Activated T-cell treated with anti-CD3 and anti-CD28 coated beads, Interleukin-2, amount 50 U/mL, for 72 hours (primary cell): Measurements from ENCODE around the gene TESK1. TPM values are rescaled to one million over a fixed set of nuclear protein-coding genes. Genes with fewer than 3 reads are reported as not detected.
A peak's percentile ranks its signal among the peaks of the same experiment; 100 is the strongest.
"Not testable (repeated sequence)": the region's sequence is repeated elsewhere in the genome, so short reads cannot be mapped to it uniquely, and the experiment has no call there.

ENCODE experiments used
- ATAC-seq, 2 donors: fragments of 150-1000 bp; cut with Tn5 transposase; replicated peaks in 1 of 2; 2 replicates each; pipeline ENCODE4 v1.10.0; 2021; ENCODE audit warnings: moderate library complexity in 2 of 2, mild to moderate bottlenecking in 1 of 2
- DNase-seq, 2 donors: peaks; one replicate each; pipeline ENCODE4 v3.0.0; 2021 to 2022; ENCODE audit warnings: mixed read lengths in 1 of 2
- H3K27ac Mint-ChIP-seq: one replicate; pipeline ENCODE4 v1.8.0; 2022; ENCODE audit warnings: mild to moderate bottlenecking, moderate library complexity, mixed read lengths
- H3K27me3 Mint-ChIP-seq: one replicate; pipeline ENCODE4 v1.8.0; 2022; ENCODE audit warnings: low read depth, mixed read lengths
- H3K36me3 Mint-ChIP-seq, 2 donors: one replicate each; pipeline ENCODE4 v1.8.0; 2022; ENCODE audit warnings: mixed read lengths in 2 of 2, mild to moderate bottlenecking in 1 of 2; ENCODE audit not compliant: insufficient read depth in 2 of 2
- H3K4me1 Mint-ChIP-seq: one replicate; pipeline ENCODE4 v1.8.0; 2022; ENCODE audit warnings: low read depth, mixed read lengths
- H3K4me3 Mint-ChIP-seq, 2 donors: one replicate each; pipeline ENCODE4 v1.8.0; 2022; ENCODE audit warnings: mild to moderate bottlenecking in 2 of 2, mixed read lengths in 2 of 2, moderate library complexity in 2 of 2
- H3K9me3 Mint-ChIP-seq, 2 donors: one replicate each; pipeline ENCODE4 v1.8.0; 2022; ENCODE audit warnings: mixed read lengths in 2 of 2
- total RNA-seq, 2 donors: library from RNA; stranded (reverse); gene quantifications; one replicate each; pipeline ENCODE4 v1.2.3, GENCODE V29; 2022

Gene TESK1
- total RNA-seq, 2 donors from 2014 or later, result 39.9 to 45.5 TPM

GRCh38 chr9:35566417-35566816 is 38.6 kb upstream of the TESK1 start:
- H3K9me3 Mint-ChIP-seq, result peaks cover 0 to 4% of the 10 kb centered on the region in 2 donors
- no peaks in the 10 kb centered on the region for H3K27me3 Mint-ChIP-seq
- no peak for ATAC-seq
- H3K4me1 Mint-ChIP-seq, result peaks cover 44% of the 10 kb centered on the region
- peaks cover 7 to 9% of the 10 kb centered on the region in 2 donors for H3K36me3 Mint-ChIP-seq
- no peak overlapping the region for H3K27ac Mint-ChIP-seq
- peak overlapping the region; percentile 10 to 23 for H3K4me3 Mint-ChIP-seq
- no peak for DNase-seq

- DNase-seq, result no peak
- Mint-ChIP-seq H3K9me3 (peaks cover 0 to 4% of the 10 kb centered on the region in 2 donors), H3K4me1 (peaks cover 57% of the 10 kb centered on the region), H3K36me3 (peaks cover 9 to 10% of the 10 kb centered on the region in 2 donors), H3K4me3 (no peak overlapping the region), H3K27me3 (no peaks in the 10 kb centered on the region), H3K27ac (no peak overlapping the region)
- ATAC-seq, result no peak
Measured at GRCh38 chr9:35568196-35568595, 36.9 kb upstream of the TESK1 start.

DNA sequence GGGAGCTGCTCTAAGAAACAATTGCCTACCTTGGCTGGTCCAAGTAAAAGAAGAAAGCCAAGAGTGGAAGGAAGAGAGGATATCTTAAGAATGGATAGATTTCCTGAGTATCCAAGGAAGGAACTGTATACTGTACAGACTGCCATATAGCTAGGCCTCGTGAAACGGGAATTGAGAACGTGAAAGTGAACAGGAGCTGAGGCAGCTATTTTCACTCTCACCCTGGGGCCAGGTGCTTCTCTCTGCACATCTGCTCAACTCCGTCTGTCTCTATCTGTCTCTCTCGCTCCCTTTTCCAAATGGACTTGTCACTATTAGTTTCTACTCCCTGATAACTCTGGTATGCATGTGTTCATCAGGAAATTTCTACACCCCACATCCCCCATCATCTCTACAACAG is 35.9 kb upstream of the TESK1 start:
- peak overlapping the region; percentile 23 for H3K27ac Mint-ChIP-seq
- H3K4me3 Mint-ChIP-seq, result peak overlapping the region in 1 of 2 donors; percentile 13
- no peak for ATAC-seq
- H3K36me3 Mint-ChIP-seq, result peaks cover 9 to 10% of the 10 kb centered on the region in 2 donors
- no peaks in the 10 kb centered on the region for H3K27me3 Mint-ChIP-seq
- DNase-seq, result no peak
- peaks cover 51% of the 10 kb centered on the region for H3K4me1 Mint-ChIP-seq
- peaks cover 0 to 4% of the 10 kb centered on the region in 2 donors for H3K9me3 Mint-ChIP-seq

GRCh38 chr9:35570709-35571504 is 34.2 kb upstream of the TESK1 start:
- Mint-ChIP-seq H3K4me3 (peak overlapping the region; percentile 45 to 77), H3K27ac (peak overlapping the region; percentile 97), H3K4me1 (peaks cover 49% of the 10 kb centered on the region), H3K9me3 (peaks cover 0 to 4% of the 10 kb centered on the region in 2 donors), H3K27me3 (no peaks in the 10 kb centered on the region), H3K36me3 (peaks cover 8 to 9% of the 10 kb centered on the region in 2 donors)
- DNase-seq (peak; percentile 71 to 75), ATAC-seq (peak; percentile 94 to 96)

DNA sequence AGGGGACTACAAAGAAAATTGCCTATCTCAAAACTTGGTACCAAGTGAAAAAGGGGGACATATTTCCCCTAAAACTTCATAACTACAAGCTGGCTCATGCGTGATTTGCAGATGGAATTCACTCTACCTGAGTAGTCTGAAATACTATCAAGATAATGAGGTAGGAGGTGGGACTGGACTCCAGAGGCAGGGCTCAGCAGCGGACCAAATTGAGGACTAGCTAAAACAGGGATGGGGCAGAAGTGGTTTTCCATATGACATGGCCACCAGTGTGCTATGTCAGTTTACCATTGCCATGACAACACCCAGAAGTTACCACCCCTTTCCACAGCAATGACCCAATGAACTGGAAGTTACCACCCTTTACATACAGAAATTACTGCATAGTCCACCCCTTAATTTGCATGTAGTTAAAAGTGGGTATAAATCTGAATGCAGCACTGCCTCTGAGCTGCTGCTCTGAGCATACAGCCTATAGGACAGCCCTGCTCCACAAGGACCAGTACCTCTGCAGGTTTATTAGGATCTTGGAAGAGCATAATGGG is 30.4 kb upstream of the TESK1 start:
- Mint-ChIP-seq H3K36me3 (peaks cover 18 to 28% of the 10 kb centered on the region in 2 donors), H3K4me1 (peaks cover 56% of the 10 kb centered on the region), H3K27ac (no peak overlapping the region), H3K9me3 (peaks cover 11 to 16% of the 10 kb centered on the region in 2 donors), H3K4me3 (no peak overlapping the region), H3K27me3 (no peaks in the 10 kb centered on the region)
- DNase-seq (no peak), ATAC-seq (no peak)

- DNase-seq (no peak), ATAC-seq (no peak)
- H3K27me3 Mint-ChIP-seq, result no peaks in the 10 kb centered on the region
- H3K27ac Mint-ChIP-seq, result no peak overlapping the region
- peaks cover 24 to 37% of the 10 kb centered on the region in 2 donors for H3K36me3 Mint-ChIP-seq
- no peak overlapping the region for H3K4me3 Mint-ChIP-seq
- H3K4me1 Mint-ChIP-seq, result peaks cover 50% of the 10 kb centered on the region
- peaks cover 14 to 17% of the 10 kb centered on the region in 2 donors for H3K9me3 Mint-ChIP-seq
Measured at GRCh38 chr9:35575478-35575877, 29.6 kb upstream of the TESK1 start.

- H3K27me3 Mint-ChIP-seq, result no peaks in the 10 kb centered on the region
- H3K4me3 Mint-ChIP-seq, result no peak overlapping the region
- ATAC-seq, result no peak
- no peak for DNase-seq
- H3K4me1 Mint-ChIP-seq, result peaks cover 42% of the 10 kb centered on the region
- peaks cover 18 to 21% of the 10 kb centered on the region in 2 donors for H3K9me3 Mint-ChIP-seq
- peaks cover 36 to 53% of the 10 kb centered on the region in 2 donors for H3K36me3 Mint-ChIP-seq
- no peak overlapping the region for H3K27ac Mint-ChIP-seq
Measured at GRCh38 chr9:35577486-35577885, 27.6 kb upstream of the TESK1 start.

DNA sequence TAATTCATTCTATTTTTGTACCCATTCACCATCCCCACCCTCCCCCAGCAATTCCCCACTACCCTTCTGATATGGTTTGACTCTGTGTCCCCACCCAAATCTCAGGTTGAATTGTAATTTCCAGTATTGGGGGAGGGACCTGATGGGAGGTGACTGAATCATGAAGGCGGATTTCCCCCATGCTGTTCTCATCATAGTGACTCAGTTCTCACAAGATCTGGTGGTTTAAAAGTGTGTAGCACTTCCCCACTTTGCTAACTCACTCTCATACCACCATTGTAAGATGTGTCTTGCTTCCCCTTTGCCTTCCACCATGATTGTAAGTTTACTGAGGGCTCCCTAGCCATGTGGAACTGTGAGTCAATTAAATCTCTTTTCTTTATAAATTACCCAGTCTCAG is 25.9 kb upstream of the TESK1 start:
- no peaks in the 10 kb centered on the region for H3K27me3 Mint-ChIP-seq
- DNase-seq (peak; percentile 59 to 62), ATAC-seq (peak; percentile 96)
- H3K4me1 Mint-ChIP-seq, result peaks cover 39% of the 10 kb centered on the region
- peak overlapping the region; percentile 50 to 51 for H3K4me3 Mint-ChIP-seq
- peaks cover 36 to 53% of the 10 kb centered on the region in 2 donors for H3K36me3 Mint-ChIP-seq
- H3K9me3 Mint-ChIP-seq, result peaks cover 18 to 22% of the 10 kb centered on the region in 2 donors
- peak overlapping the region; percentile 77 for H3K27ac Mint-ChIP-seq

GRCh38 chr9:35579659-35580227 is 25.3 kb upstream of the TESK1 start:
- not testable (repeated sequence) for DNase-seq, ATAC-seq, H3K27me3 Mint-ChIP-seq
- Mint-ChIP-seq H3K4me1 (peaks cover 39% of the 10 kb centered on the region), H3K4me3 (peak overlapping the region; percentile 50 to 51), H3K36me3 (peaks cover 36 to 53% of the 10 kb centered on the region in 2 donors), H3K27ac (peak overlapping the region; percentile 77), H3K9me3 (peaks cover 18 to 22% of the 10 kb centered on the region in 2 donors)

GRCh38 chr9:35583521-35583920 is 21.5 kb upstream of the TESK1 start:
- Mint-ChIP-seq H3K4me1 (peaks cover 24% of the 10 kb centered on the region), H3K9me3 (peaks cover 18 to 23% of the 10 kb centered on the region in 2 donors), H3K36me3 (peaks cover 40 to 52% of the 10 kb centered on the region in 2 donors)
- not testable (repeated sequence) for H3K4me3 Mint-ChIP-seq, H3K27me3 Mint-ChIP-seq, ATAC-seq, DNase-seq, H3K27ac Mint-ChIP-seq

- H3K9me3 Mint-ChIP-seq, result peaks cover 12 to 16% of the 10 kb centered on the region in 2 donors
Measured at GRCh38 chr9:35584681-35585080, 20.4 kb upstream of the TESK1 start.

GRCh38 chr9:35588506-35588905 is 16.6 kb upstream of the TESK1 start:
- Mint-ChIP-seq H3K9me3 (peaks cover 11 to 21% of the 10 kb centered on the region in 2 donors), H3K36me3 (peaks cover 25 to 32% of the 10 kb centered on the region in 2 donors)
- not testable (repeated sequence) for H3K27me3 Mint-ChIP-seq, DNase-seq, H3K4me3 Mint-ChIP-seq, ATAC-seq, H3K4me1 Mint-ChIP-seq, H3K27ac Mint-ChIP-seq

More at GRCh38 chr9:35584681-35585080, 20.4 kb upstream of the TESK1 start:
- Mint-ChIP-seq H3K4me1 (peaks cover 14% of the 10 kb centered on the region), H3K36me3 (peaks cover 33 to 46% of the 10 kb centered on the region in 2 donors)
- not testable (repeated sequence) for H3K4me3 Mint-ChIP-seq, H3K27me3 Mint-ChIP-seq, ATAC-seq, DNase-seq, H3K27ac Mint-ChIP-seq

- Mint-ChIP-seq H3K9me3 (peaks cover 11 to 16% of the 10 kb centered on the region in 2 donors), H3K36me3 (peaks cover 14 to 26% of the 10 kb centered on the region in 2 donors), H3K27ac (no peak overlapping the region), H3K4me3 (no peak overlapping the region), H3K4me1 (no peaks in the 10 kb centered on the region), H3K27me3 (no peaks in the 10 kb centered on the region)
- DNase-seq (no peak), ATAC-seq (no peak)
Measured at GRCh38 chr9:35593581-35593980, 11.5 kb upstream of the TESK1 start.
